HG03521 (cell line): ENCODE measurements around the gene SYNE2.

Experiments used
- ATAC-seq: cut with Tn5 transposase; IDR thresholded peaks from one replicate; pipeline ENCODE4 v1.9.1; 2021; ENCODE audit warnings: mild to moderate bottlenecking, moderate library complexity; ENCODE audit not compliant: unreplicated experiment

SYNE2 gene

GRCh38 chr14:63960926-63961567, 108.2 kb downstream of the SYNE2 start:
- ATAC-seq = no peak

DNA sequence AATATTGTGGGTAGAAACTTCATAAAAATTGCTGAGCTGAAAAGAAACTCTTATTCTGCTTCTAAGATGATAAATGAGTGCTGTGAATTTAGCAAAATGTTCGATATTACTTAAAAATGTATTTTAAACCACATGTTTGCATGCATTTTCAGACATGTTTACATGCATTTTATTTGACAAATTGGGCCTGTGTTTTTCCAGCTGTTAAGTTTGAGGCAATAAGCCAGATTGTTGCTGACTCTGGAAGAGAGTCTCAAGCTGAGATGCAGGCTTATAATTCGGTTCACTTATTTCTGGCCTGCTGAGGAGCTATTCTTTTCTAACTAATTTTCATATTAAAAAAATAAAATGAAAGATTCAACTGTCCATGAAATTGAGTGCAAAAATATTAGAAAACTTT, 110.1 kb downstream of the SYNE2 start:
- ATAC-seq = no peak

DNA sequence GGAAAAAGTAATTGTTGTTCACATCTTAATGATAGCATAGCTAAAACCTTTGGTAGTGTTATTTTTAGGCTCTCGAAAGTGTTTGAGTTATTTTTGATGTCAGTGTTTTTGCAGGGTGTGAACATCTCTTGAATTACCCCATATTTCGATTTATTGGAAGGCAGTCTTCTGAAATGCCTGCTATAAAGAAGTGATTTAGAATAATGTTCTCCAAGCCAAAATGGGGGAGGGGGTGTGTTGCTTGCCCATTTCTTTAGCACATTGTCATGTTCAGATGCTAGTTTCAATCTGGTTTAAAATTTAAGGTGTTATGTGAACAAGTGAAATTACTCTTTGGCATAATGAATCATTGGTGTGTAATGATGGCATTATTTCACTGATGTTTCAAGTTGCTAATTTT, 110.6 kb downstream of the SYNE2 start:
- no peak for ATAC-seq

DNA sequence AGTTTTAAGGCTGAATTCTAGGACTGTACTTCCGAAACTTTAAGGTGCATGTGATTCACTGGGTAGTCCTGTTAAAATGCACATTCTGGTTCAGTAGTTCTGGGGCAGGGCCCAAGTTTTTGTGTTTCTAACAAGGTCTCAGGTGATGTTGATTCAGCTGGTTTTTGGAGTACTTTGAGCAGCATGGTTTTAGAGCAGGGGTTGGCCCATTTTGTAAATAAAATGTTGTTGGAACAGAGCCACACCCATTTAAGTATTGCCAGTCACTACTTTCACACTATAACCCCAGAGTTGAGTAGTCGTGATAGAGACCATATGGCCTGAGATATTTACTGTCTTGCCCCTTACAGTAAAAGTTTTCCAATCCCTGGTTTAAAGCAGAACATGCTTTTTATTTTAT, 111.3 kb downstream of the SYNE2 start:
- ATAC-seq = no peak

DNA sequence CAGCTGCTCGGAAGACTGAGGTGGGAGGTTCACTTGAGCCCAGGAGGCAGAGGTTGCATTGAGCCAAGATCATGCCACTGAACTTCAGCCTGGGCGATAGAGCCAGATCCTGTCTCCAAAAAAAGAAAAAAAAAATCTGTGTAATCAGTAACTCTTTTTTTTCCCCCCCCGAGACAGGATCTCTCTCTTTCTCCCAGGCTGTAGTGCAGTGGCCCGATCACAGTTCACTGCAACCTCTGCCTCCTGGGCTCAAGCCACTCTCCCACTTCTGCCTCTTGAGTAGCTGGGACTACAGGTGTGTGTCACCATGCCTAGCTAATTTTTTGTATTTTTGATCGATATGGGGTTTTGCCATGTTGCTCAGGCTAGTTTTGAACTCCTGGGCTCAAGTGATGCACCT, 113.6 kb downstream of the SYNE2 start:
- no peak for ATAC-seq

- no peak for ATAC-seq
Measured at GRCh38 chr14:63972323-63972932, 119.6 kb downstream of the SYNE2 start.

- ATAC-seq = no peak
Measured at GRCh38 chr14:63974176-63974575, 121.4 kb downstream of the SYNE2 start.

DNA sequence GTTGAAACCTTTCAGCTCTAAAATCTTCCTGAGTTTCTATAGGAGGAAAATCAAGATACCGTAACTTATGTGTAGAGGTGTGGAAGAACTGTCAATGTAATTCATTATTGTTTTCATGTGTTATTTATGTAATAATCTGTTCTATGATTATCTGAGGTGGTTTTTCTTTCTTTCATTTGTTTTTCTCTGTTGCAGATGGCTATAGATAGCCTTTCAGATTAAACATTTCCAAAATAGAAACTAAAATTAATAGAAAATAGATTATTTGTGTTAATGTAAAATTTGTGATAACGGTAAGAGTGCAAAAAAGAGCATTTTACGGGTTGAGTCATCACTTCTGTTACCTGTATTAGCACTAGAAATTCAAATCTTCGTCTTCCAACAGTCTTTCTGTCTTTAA, 128.8 kb downstream of the SYNE2 start:
- no peak for ATAC-seq

- ATAC-seq = no peak
Measured at GRCh38 chr14:63982156-63982555, 129.4 kb downstream of the SYNE2 start.

DNA sequence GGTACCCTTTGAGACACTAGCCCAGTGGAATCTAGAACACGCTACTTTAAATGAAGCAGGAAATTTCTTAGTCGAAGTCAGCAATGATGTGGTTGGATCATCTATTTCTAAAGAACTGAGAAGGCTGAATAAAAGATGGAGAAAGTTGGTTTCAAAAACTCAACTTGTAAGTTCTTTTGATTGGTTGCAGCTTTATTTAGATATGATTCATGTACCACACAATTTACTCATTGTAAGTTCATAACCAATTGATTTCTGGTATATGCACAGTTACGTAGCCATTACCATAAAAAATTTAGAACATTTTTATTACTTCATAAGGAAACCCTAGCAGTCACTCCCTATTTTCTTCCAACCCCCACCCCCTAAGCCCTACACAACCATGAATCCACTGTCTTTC, 129.8 kb downstream of the SYNE2 start:
- no peak for ATAC-seq

DNA sequence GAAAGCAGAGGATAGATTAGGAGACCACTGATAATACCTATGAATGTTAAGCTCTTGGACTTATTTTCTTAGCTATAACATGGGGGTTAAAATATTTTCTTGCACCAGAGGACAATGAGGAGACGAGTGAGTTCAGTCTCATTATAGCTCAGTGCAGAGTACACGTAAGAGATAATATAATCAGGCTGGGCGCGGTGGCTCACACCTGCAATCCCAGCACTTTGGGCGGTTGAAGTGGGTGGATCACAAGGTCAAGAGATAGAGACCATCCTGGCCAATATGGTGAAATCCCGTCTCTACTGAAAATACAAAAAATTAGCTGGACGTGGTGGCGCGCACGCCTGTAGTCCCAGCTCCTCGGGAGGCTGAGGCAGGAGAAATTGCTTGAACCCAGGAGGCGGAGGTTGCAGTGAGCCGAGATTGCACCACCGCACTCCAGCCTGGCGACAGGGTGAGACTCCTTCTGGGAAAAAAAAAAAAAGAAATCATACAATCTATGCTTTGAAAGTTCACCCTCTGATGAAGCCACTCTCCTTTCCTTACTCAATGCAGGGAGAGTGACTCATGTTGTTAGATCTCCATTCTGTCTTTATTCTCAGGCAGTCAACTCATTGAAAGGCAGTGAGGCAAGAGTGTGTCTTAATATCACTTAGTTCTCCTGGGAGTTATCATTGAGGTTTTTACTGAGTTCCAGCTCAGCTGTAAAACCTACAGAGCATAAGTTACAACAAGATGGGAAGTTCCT, 134.2 kb downstream of the SYNE2 start:
- no peak for ATAC-seq

- no peak for ATAC-seq
Measured at GRCh38 chr14:63988579-63988978, 135.8 kb downstream of the SYNE2 start.

DNA sequence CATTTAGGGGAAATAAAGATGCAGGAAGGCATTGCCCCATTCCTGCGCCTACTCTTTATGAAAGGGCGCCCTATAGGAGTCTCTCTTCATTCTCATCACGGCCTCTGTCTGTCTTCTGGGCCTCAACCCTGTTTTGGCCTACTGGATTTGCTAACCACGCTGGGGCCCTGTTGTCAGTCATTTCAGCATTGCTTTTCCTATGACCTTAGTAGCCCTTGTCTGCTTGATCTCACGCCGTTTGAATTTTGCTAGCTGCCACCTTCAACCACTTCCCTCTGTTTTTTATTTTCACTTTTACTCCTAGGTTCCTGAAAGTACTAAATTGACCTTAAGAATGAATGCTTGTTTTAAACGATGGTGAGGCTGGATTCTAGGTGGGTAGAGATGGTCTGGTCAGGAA, 139.0 kb downstream of the SYNE2 start:
- no peak for ATAC-seq

GRCh38 chr14:63992858-63993257, 140.1 kb downstream of the SYNE2 start:
- no peak for ATAC-seq

- ATAC-seq = no peak
Measured at GRCh38 chr14:63993992-63994391, 141.2 kb downstream of the SYNE2 start.

- no peak for ATAC-seq
Measured at GRCh38 chr14:63995285-63995684, 142.5 kb downstream of the SYNE2 start.

DNA sequence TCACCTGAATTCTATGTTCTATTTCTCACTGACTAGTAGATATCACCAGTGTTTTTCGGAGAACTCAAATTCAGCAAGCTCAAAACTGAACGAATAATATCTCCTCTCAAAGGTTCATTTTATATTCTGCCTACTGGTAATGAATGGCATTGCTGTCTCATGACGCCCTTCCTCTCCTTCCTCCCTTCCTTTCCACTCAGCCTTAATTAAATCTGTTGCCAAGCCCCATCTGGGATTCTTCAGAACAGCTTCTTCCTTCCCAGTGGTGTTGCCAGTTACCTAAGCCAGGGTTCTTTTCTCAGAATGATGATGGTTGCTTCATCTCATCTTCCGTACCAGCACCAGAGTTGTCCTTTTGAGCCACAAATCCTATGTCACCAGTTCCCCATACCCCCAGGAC, 143.2 kb downstream of the SYNE2 start:
- no peak for ATAC-seq

- no peak for ATAC-seq
Measured at GRCh38 chr14:63996625-63997220, 143.9 kb downstream of the SYNE2 start.

GRCh38 chr14:64000749-64001148, 147.9 kb downstream of the SYNE2 start:
- no peak for ATAC-seq

GRCh38 chr14:64005822-64006221, 153.0 kb downstream of the SYNE2 start:
- ATAC-seq = no peak

DNA sequence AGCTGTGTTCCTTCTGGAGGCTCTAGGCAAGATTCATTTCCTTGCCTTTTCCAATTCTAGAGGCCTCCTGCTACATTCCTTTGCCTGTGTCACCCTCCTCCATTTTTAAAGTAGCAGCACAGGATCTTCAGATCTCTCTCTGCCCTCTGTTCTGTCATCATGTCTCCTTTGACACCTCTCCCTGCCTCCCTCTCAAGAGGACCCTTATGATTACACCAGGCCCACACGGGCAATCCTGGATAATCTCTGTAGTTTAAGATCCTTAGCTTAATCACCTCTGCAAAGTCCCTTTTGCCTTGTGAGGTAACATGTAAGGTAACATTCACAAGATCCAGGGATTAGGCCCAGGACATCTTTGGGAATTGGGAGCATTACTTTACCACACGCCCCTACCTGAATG, 155.2 kb downstream of the SYNE2 start:
- no peak for ATAC-seq

DNA sequence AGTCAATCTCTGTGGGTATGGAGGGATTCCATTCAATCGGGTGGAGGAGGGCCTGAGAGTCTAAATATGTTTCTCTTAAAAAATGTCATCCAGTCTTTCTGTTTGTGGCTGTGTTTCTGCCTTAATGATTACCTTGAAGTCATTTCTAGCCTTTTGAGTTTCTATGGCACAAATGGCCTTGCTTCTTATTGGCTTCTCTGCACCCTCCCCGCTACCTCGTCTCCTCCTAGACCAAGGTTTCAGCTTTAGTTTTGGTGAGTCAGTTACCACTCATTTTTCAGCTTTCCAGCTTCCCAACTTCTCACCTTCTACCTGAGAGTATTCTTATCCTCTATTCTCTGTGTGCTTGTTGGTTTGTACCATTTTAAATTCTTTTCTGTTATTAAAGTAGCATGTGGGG, 159.2 kb downstream of the SYNE2 start:
- no peak for ATAC-seq
